Liver (tissue), 3 donors: ENCODE results near the gene PRPSAP1.

Experiments
- FOXA1 ChIP-seq: IDR thresholded peaks from 2 replicates; pipeline ENCODE4 v1.6.1; 2016; ENCODE audit warnings: antibody characterized with exemption
- FOXA2 ChIP-seq: IDR thresholded peaks from 2 replicates; pipeline ENCODE4 v1.6.1; 2016; ENCODE audit warnings: antibody characterized with exemption
- HNF4A ChIP-seq, 2 donors: conservative IDR thresholded peaks; 2 replicates each; pipeline ENCODE4 v1.6.1; 2016; ENCODE audit warnings: antibody characterized with exemption in 2 of 2, mild to moderate bottlenecking in 2 of 2
- JUND ChIP-seq, 2 donors: IDR thresholded peaks; 2 replicates each; pipeline ENCODE4 v1.6.1; 2016; ENCODE audit warnings: antibody characterized with exemption in 2 of 2
- RAD21 ChIP-seq, 2 donors: IDR thresholded peaks; 2 replicates each; pipeline ENCODE4 v1.6.1; 2016; ENCODE audit warnings: antibody characterized with exemption in 2 of 2, mild to moderate bottlenecking in 2 of 2
- TAF1 ChIP-seq: conservative IDR thresholded peaks from 2 replicates; pipeline ENCODE4 v1.6.1; 2016; ENCODE audit warnings: antibody characterized with exemption, mild to moderate bottlenecking
- ZBTB33 ChIP-seq: IDR thresholded peaks from 2 replicates; pipeline ENCODE4 v1.6.1; 2016; ENCODE audit warnings: antibody characterized with exemption
- TF ChIP-seq, protein P1 (sequence below): fragments of 150-350 bp; IDR thresholded peaks from 2 replicates; pipeline ENCODE4 v1.5.1; 2017; ENCODE audit warnings: improper control_type of control experiment, low read depth, low read length; ENCODE audit not compliant: missing input control
- TF ChIP-seq, protein P2 (sequence below): IDR thresholded peaks from 2 replicates; pipeline ENCODE4 v1.6.1; 2016; ENCODE audit warnings: antibody characterized with exemption, mild to moderate bottlenecking
- donor health status: healthy.
- donor health status: healthy.

DNA sequence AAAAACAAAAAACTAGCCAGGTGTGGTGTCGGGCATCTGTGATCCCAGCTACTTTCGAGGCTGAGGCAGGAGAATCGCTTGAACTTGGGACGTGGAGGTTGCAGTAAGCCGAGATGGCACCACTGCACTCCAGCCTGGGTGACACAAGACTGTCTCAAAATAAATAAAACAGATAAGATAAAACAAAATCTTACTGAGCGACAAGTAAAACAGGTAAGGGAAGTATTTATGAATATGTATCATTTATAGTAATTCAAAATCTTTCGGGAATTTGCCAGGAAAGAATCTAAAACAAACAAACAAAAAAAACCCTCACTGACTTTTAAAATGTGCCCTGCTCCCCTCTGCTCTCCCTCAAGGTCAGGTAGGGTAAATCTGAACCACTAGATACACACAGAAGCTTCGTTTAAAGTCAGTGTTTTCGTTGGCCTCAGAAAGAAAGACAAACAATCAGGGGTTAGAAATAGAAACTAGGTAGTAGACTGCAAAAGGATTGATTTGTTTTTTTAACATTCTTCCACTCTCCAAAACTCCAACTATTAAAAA lies 2.1 kb downstream of the PRPSAP1 start:
- TF ChIP-seq, protein P1, sequence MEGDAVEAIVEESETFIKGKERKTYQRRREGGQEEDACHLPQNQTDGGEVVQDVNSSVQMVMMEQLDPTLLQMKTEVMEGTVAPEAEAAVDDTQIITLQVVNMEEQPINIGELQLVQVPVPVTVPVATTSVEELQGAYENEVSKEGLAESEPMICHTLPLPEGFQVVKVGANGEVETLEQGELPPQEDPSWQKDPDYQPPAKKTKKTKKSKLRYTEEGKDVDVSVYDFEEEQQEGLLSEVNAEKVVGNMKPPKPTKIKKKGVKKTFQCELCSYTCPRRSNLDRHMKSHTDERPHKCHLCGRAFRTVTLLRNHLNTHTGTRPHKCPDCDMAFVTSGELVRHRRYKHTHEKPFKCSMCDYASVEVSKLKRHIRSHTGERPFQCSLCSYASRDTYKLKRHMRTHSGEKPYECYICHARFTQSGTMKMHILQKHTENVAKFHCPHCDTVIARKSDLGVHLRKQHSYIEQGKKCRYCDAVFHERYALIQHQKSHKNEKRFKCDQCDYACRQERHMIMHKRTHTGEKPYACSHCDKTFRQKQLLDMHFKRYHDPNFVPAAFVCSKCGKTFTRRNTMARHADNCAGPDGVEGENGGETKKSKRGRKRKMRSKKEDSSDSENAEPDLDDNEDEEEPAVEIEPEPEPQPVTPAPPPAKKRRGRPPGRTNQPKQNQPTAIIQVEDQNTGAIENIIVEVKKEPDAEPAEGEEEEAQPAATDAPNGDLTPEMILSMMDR: no peak
- no peak for TF ChIP-seq TAF1
- no peak for TF ChIP-seq RAD21 (IDR thresholded peaks at IDR 0.05)
- peak; percentile 75 for TF ChIP-seq FOXA2
- TF ChIP-seq JUND (IDR thresholded peaks at IDR 0.05): peak; percentile 37 to 52
- TF ChIP-seq, protein P2, sequence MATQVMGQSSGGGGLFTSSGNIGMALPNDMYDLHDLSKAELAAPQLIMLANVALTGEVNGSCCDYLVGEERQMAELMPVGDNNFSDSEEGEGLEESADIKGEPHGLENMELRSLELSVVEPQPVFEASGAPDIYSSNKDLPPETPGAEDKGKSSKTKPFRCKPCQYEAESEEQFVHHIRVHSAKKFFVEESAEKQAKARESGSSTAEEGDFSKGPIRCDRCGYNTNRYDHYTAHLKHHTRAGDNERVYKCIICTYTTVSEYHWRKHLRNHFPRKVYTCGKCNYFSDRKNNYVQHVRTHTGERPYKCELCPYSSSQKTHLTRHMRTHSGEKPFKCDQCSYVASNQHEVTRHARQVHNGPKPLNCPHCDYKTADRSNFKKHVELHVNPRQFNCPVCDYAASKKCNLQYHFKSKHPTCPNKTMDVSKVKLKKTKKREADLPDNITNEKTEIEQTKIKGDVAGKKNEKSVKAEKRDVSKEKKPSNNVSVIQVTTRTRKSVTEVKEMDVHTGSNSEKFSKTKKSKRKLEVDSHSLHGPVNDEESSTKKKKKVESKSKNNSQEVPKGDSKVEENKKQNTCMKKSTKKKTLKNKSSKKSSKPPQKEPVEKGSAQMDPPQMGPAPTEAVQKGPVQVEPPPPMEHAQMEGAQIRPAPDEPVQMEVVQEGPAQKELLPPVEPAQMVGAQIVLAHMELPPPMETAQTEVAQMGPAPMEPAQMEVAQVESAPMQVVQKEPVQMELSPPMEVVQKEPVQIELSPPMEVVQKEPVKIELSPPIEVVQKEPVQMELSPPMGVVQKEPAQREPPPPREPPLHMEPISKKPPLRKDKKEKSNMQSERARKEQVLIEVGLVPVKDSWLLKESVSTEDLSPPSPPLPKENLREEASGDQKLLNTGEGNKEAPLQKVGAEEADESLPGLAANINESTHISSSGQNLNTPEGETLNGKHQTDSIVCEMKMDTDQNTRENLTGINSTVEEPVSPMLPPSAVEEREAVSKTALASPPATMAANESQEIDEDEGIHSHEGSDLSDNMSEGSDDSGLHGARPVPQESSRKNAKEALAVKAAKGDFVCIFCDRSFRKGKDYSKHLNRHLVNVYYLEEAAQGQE: peak; percentile 45
- peak; percentile 22 for TF ChIP-seq FOXA1
- TF ChIP-seq ZBTB33: no peak
- TF ChIP-seq HNF4A (conservative IDR thresholded peaks at IDR 0.05): peak; percentile 61 to 62
